OCI-LY1 (cell line): Measurements from ENCODE around the gene SLC8A1.

Source experiments
- EZH2 ChIP-seq: fragments of 200-600 bp; sonication (generic), shearing (Covaris generic); IDR thresholded peaks from 2 replicates; pipeline ENCODE4 v1.8.0; 2017; ENCODE audit warnings: borderline replicate concordance, mixed run types, mild to moderate bottlenecking, antibody characterized with exemption, low read length, moderate library complexity, mixed read lengths
- TF ChIP-seq, protein P1 (sequence below): fragments of 200-600 bp; sonication (generic), shearing (Covaris generic); IDR thresholded peaks from 2 replicates; pipeline ENCODE4 v1.5.1; 2017; ENCODE audit warnings: mild to moderate bottlenecking, antibody characterized with exemption, low read length, moderate library complexity, mixed read lengths

DNA sequence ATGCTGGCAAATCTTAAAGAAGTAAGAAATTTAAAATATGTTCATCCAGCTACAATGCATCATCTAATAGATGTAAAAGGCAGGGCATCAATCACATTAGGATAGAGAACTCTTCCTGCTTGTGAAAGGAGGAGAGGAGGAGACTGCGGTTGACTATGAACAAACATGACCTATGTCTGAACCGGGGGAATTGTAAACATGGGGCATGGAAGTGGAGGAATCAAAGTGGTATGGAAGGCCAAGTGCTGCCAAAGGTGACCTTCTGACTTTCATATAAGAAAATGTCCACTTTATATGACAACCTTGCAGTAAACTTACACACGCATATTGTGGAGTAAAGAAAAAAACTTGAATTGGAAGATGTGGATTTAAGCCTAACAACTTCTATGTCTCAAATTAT, 20.0 kb upstream of the SLC8A1 start:
- TF ChIP-seq, protein P1, sequence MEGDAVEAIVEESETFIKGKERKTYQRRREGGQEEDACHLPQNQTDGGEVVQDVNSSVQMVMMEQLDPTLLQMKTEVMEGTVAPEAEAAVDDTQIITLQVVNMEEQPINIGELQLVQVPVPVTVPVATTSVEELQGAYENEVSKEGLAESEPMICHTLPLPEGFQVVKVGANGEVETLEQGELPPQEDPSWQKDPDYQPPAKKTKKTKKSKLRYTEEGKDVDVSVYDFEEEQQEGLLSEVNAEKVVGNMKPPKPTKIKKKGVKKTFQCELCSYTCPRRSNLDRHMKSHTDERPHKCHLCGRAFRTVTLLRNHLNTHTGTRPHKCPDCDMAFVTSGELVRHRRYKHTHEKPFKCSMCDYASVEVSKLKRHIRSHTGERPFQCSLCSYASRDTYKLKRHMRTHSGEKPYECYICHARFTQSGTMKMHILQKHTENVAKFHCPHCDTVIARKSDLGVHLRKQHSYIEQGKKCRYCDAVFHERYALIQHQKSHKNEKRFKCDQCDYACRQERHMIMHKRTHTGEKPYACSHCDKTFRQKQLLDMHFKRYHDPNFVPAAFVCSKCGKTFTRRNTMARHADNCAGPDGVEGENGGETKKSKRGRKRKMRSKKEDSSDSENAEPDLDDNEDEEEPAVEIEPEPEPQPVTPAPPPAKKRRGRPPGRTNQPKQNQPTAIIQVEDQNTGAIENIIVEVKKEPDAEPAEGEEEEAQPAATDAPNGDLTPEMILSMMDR: no peak
- no peak for TF ChIP-seq EZH2
